HG02938 (cell line): ENCODE results near the gene OR51V1.
"Not testable (repeated sequence)": the region's sequence is repeated elsewhere in the genome, so short reads cannot be mapped to it uniquely, and the experiment has no call there.

ENCODE experiments used
- ATAC-seq: cut with Tn5 transposase; IDR thresholded peaks from one replicate; pipeline ENCODE4 v1.9.1; 2021; ENCODE audit warnings: mild to moderate bottlenecking, moderate library complexity; ENCODE audit not compliant: unreplicated experiment

OR51V1 gene

GRCh38 chr11:5200582-5200981, at the start of gene OR51V1:
Gene OR51V1 (minus strand): TSS chr11:5200682. CDS start chr11:5200682, 0 bp downstream.
- no peak for ATAC-seq

GRCh38 chr11:5249807-5250396, 49.4 kb upstream of the OR51V1 start, which contains the start of gene HBG1:
Gene HBG1 (minus strand): TSS chr11:5249857. CDS start chr11:5249804, 53 bp downstream.
- ATAC-seq: not testable (repeated sequence)

- ATAC-seq: not testable (repeated sequence)
Observed at GRCh38 chr11:5248498-5248897, 48.0 kb upstream of the OR51V1 start.

GRCh38 chr11:5247472-5248192, 47.1 kb upstream of the OR51V1 start:
- ATAC-seq: no peak

- no peak for ATAC-seq
Observed at GRCh38 chr11:5246772-5247471, 46.4 kb upstream of the OR51V1 start.

GRCh38 chr11:5245155-5245554, 44.7 kb upstream of the OR51V1 start:
- ATAC-seq: no peak

- no peak for ATAC-seq
Observed at GRCh38 chr11:5243816-5244180, 43.3 kb upstream of the OR51V1 start.

- peak; percentile 84 for ATAC-seq
Observed at GRCh38 chr11:5242933-5243815, 42.7 kb upstream of the OR51V1 start.

GRCh38 chr11:5242208-5242607, 41.7 kb upstream of the OR51V1 start:
- no peak for ATAC-seq

- ATAC-seq: no peak
Observed at GRCh38 chr11:5241458-5241857, 41.0 kb upstream of the OR51V1 start.

- no peak for ATAC-seq
Observed at GRCh38 chr11:5240458-5240857, 40.0 kb upstream of the OR51V1 start.

- no peak for ATAC-seq
Observed at GRCh38 chr11:5240056-5240455, 39.6 kb upstream of the OR51V1 start.

- no peak for ATAC-seq
Observed at GRCh38 chr11:5239046-5239445, 38.6 kb upstream of the OR51V1 start.

- ATAC-seq: no peak
Observed at GRCh38 chr11:5238486-5238885, 38.0 kb upstream of the OR51V1 start.

- ATAC-seq: no peak
Observed at GRCh38 chr11:5237420-5237819, 36.9 kb upstream of the OR51V1 start.

GRCh38 chr11:5235364-5236095, 35.0 kb upstream of the OR51V1 start:
- no peak for ATAC-seq

- peak; percentile 90 for ATAC-seq
Observed at GRCh38 chr11:5234381-5234834, 33.9 kb upstream of the OR51V1 start, which contains the start of gene HBD. Gene HBD (minus strand): TSS chr11:5234483. CDS start chr11:5234433, 50 bp downstream.

GRCh38 chr11:5233307-5233706, 32.8 kb upstream of the OR51V1 start:
- ATAC-seq: no peak

- ATAC-seq: no peak
Observed at GRCh38 chr11:5232821-5233220, 32.3 kb upstream of the OR51V1 start.

- ATAC-seq: no peak
Observed at GRCh38 chr11:5232176-5232575, 31.7 kb upstream of the OR51V1 start.
